ENCODE data around the gene UACA.
"Not testable (repeated sequence)": the region's sequence is repeated elsewhere in the genome, so short reads cannot be mapped to it uniquely, and the experiment has no call there.

The UACA gene

DNA sequence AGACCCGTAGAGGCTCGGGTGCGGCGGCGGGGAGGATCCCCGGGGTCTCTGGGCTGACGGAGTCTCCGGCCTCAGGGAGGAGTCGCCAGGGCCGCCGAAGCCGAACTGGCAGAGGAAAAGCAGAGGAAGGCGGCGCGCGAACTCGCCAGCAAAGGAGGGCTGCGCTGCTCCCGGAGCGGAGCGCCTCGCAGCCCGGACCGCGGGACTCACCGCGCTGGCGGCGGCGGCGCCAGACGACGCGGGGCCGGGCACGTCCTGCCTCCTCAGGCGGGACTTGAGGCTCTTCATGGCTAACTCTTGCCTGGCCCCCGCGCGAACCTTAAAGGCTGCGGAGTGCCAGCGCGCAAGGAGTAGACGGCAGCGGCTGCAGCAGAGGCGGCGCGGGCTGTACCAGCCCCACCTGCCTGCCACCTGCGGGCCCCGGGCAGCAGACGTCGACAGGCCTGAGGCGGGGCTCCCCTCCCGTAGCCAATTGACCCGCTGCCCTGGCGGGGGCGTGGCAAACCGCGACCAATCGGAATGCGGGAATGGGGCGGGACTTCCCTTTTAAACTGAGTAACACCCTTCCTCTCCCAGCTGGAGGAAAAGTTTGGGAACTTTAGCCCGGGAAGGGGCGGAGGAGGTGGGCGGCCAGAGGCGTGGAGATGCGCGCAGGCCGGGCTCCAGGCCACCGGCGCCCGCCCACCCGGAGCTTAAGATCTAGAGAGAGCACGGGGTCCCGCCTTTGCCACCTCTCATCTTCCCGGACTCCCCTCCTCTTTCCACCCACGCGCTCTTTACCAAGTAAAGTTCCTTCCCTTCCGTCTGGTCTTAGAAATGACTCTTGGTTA lies at the start of gene UACA:
TSS of gene UACA (minus strand) at position 439 of the 830 bp plus-strand sequence. CDS start at position 288, 151 bp downstream.
- peak; percentile 99 for DNase-seq (ENCODE audit: low spot score)

DNA sequence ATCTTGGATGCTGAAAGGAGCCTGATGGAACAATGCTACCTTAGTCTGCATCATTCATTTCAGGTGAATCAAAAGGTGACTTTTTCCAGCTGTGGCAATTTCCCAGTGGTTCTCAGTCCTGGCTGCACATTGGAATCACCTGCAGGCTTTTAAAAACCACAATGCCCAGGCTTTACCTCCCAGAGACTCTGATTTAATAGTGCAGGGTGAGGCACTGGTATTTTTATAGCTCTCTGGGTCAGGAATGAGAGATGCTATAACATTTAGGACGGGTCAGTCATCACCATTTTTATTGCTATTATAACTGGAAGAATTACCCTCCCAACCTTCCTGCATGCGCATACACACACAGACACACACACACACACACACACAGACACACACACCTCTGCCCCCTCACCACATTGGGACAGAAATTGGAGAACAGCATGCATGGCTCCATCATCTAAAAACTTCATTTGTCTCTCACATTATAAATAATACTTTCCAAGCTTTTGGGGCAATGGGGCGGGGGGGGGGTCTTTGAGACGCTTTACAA lies 49.5 kb upstream of the UACA start:
- no peak for DNase-seq (ENCODE audit: low spot score)

DNA sequence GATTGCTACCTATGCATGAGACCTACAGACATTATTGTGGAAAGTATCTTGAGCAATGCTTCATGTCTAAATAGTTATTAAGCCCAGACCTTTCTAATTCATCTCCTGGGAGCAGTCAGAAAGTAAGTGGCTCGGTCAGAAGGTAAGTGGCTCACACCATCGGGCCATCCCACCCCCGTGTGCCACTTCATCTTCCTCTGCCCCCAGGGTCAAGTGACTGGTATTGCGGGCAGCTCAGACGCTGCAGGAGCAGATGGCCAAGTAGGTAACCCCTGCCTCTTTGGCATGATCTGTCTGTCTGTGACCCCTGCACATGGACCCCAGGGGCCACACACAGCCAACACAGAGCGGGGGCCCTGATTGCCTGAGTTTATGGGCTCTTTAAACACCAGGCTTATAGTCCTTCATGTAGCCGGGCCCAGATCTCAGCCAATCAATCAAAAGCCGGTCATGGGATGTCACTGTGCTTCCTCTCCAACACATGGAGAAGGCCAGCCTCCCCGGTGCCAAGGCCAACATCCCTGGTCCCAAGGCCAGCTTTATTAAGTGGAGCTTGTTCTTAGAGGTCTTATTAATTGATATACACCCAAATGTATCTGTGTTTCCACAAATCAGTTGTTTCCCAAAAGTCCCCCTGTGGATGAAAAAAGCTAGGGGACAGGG lies 47.7 kb upstream of the UACA start:
- DNase-seq (ENCODE audit: low spot score), result no peak

DNA sequence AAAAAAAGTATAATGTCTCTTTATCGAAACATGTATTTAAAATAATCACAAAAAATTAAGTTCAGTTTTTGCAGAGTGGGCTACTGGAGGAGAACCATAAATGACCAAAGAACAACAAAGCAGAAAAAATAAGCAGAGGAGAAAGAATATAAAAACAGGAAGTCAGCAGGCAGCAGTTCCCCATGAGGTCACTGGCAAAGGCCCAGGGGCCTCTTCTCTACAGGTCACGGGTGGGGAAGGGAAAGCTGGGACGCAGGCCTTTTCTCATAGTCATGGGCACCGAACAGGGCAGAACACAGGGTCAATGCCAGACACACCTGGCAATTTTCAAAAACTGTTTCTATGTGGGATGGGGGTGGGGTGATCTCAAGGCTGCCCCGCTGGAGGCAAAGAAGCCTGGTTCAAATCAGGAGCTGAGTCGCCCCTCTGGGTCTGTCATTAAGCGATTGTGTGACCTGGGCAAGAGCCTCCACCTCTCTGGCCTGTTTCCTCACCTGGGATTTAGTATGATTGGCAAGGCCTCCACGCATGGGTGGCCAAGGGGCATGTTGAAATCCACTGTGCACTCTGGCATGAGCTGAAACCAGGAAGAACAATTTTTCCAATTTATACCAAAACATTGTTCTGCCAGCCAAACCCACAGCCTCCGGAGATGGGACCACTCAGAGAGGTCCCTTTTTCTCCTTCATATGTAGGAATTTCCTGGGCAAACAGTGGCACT lies 43.8 kb upstream of the UACA start:
- no peak for DNase-seq (ENCODE audit: low spot score)

DNA sequence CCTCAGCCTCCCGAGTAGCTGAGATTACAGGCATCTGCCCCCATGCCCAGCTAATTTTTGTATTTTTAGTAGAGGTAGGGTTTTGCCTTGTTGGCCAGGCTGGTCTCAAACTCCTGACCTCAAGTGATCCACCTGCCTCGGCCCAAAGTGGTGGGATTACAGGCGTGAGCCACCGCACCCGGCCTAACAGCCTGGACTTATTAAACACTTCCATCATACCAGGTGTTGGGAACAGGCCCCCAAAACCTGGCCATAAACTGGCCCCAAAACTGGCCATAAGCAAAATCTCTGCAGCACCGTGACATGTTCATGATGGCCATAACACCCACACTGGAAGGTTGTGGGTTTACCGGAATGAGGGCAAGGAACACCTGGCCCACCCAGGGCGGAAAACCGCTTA lies 41.0 kb upstream of the UACA start:
- DNase-seq (ENCODE audit: low spot score), result not testable (repeated sequence)

DNA sequence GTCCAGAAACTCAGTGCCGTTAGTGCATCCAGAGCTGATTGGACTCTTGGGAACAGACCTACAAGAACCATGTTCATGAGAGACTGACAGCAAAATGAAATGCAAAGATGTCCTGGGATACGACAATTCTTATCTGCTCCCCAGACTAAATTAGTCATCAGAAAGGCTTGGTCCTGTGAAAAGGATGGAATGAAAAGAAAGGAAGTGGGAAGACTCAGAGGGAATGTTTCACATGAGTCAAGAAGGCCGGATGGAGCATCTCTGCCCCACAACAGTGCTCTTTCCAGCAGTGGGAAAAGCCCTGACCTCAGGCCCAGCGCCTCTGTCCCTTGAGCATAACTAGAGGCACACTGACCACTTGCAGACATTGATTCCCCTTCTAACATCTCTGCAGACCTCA lies 39.3 kb upstream of the UACA start:
- DNase-seq (ENCODE audit: low spot score), result no peak

GRCh38 chr15:70801109-70801508 lies 37.8 kb upstream of the UACA start:
- no peak for DNase-seq (ENCODE audit: low spot score)

- DNase-seq (ENCODE audit: low spot score), result no peak
These were observed 36.5 kb upstream of the UACA start for GRCh38 chr15:70799667-70800450.

- no peak for DNase-seq (ENCODE audit: low spot score)
These were observed 34.1 kb upstream of the UACA start for GRCh38 chr15:70797464-70797863.

DNA sequence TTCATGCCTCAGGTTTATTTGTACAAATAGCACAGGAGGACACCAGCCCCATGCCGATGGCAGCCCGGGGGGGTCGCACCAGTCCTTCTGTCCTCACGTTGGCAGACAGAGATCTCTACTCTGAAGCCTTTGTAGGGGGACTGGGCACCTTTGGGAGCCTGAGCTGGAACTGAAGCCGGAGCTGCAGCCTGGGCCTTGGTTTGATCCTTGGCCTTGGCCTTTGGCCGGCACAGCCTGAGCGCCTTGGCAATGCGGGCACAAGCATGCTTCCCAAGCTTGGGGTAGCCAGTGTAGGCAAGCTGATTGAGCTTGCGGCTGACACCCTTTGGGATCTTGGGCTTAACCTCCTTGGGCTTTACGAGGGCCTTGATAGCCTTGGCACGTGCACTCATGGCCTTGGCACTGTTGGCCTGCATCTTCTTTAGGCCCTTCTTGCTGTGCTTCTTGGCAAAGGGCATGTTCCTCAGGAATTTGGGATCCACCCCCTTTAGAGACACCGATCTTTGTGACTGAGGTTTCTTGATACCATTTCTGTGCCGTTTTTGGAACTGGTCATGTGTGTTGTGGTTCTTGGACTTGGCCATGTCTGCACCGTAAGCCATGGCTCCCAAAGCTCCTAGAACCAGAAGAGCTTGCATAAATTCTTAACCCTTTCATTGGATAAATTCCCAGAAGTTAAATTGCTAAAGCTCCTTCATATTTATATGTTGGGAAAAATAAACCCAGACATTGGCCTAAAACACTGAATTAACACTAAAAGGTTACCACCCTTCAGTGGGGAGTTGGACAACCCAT lies 33.4 kb upstream of the UACA start:
- no peak for DNase-seq (ENCODE audit: low spot score)

DNA sequence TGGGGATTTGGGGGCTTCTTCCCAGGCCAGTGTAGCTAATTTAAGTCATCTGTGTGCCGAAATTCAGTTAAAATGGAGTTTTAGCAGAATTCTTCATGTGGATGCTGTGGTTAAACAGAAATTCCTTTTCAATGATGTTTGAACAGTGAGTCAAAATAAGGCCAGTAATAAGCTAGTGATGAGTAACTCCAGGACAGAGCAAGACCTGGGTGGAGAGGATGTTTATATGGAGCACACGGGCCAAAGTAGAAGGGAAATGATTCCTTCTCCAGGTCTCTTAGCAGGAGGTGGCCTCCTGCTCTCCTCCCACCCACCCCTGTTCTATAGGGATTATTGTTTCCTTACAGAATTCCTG lies 31.9 kb upstream of the UACA start:
- DNase-seq (ENCODE audit: low spot score), result no peak

GRCh38 chr15:70794596-70795310 lies 31.4 kb upstream of the UACA start:
- no peak for DNase-seq (ENCODE audit: low spot score)

DNA sequence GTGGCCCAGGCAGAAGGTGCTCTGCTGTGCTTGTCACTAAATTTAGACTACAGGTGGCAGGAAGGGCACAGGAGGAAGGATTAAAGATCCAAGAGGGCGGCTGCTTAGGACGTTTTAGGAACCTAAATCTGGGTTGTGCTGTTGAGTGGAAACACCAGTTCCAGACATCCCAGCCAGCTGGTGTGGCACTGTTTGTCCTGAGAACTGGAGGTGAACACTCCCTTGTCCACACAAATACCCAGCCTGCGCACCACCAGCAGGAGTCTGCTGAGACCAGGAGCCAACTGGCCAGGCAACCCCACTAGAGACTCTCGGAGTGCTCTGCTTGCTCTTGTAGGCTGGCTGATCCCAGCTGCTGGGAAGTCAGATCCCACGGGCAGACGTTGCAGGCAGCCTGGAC lies 30.3 kb upstream of the UACA start:
- DNase-seq (ENCODE audit: low spot score), result no peak

- DNase-seq (ENCODE audit: low spot score), result no peak
These were observed 28.8 kb upstream of the UACA start for GRCh38 chr15:70792171-70792573.

DNA sequence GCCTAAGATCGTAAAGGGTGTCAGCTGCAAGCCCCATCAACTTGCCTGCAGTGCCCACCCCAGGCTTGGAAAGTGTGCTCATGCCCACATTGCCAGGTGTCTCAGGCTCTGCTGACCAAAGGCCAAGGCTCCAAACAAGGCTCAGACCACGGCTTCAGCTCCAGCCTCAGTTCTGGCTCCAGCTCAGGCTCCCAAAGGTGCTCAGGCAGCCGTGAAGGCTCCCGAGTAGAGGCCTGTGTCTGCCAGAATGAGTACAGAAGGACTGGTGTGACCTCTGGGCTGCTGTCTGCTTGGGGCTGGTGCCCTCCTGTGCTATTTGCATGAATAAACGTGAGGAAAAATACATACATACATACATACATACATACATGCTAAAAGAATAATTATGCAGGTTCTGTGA lies 27.9 kb upstream of the UACA start:
- no peak for DNase-seq (ENCODE audit: low spot score)

DNA sequence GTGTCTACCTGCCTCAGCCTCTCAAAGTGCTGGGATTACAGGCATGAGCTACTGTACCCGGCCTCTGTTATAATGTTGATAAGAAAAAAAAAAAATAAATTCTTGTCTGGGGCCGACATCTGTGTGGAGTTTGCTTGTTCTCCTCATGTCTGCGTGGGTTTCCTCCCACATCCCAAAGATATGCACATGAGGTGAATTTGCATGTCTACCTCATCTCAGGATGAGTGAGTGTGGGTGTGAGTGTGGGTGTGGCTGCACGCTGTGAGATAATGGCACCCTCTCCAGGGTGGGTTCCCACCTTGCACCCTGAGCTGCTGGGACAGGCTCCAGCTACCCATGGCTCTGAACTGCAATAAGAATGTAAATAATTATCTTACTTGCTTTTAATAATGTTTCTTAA lies 25.9 kb upstream of the UACA start:
- no peak for DNase-seq (ENCODE audit: low spot score)

- DNase-seq (ENCODE audit: low spot score), result no peak
These were observed 25.0 kb upstream of the UACA start for GRCh38 chr15:70788114-70789049.

DNA sequence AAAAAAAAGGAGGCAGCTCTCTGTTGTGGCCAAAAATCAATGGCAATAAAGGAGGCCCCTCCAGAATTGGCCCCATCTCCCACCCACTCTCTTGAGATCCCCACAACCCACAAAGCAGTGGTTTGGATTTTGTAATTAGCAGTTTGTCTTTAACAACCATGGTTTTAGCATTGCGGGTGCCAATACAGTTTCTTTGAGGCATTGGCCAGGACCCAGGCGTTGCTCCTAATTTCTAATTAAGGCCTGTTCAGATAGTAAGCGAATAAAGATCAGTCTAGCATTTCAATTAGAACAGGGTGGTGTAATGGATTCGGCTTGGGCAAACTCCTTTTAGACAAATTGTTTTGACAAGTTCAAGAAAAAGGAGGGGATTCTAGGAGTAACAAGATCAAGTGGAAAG lies 23.6 kb upstream of the UACA start:
- DNase-seq (ENCODE audit: low spot score), result no peak

GRCh38 chr15:70783610-70784022 lies 20.3 kb upstream of the UACA start:
- DNase-seq (ENCODE audit: low spot score), result no peak

Measured in ecto neural progenitor cell (in vitro differentiated cells).